ENCODE data around the gene NKD1.

- TF ChIP-seq POLR2A (IDR thresholded peaks at IDR 0.05) (no peak), CTCF (IDR thresholded peaks at IDR 0.05) (no peak)
Observed at GRCh38 chr16:50600582-50601283, 52.5 kb downstream of the NKD1 start.

Data from breast epithelium (tissue), 3 donors.